ENCODE results near the gene POMGNT2. TPM values are rescaled to one million over a fixed set of nuclear protein-coding genes. Genes with fewer than 3 reads are reported as not detected.

The POMGNT2 gene
- total and polyA plus RNA-seq, 2 experiments from 2014 or later: 10.7 to 26.1 TPM

GRCh38 chr3:43043071-43043766 is 62.7 kb downstream of the POMGNT2 start:
- H2AFZ ChIP-seq: no peak overlapping the region
- ATAC-seq (no peak), DNase-seq (ENCODE audit: low spot score) (no peak)
- H3K27me3 Mint-ChIP-seq (ENCODE audit: insufficient read depth, low read depth, poor library complexity): peaks cover 3% of the 10 kb centered on the region
- no peaks in the 10 kb centered on the region for H3F3A ChIP-seq (replicated peaks; ENCODE audit: low read depth)
- peaks cover 51% of the 10 kb centered on the region for H3K9me3 Mint-ChIP-seq
- no peak overlapping the region for H3K27ac Mint-ChIP-seq
- no peak overlapping the region for H3K4me3 ChIP-seq
- H3K79me2 ChIP-seq (replicated peaks; ENCODE audit: insufficient read depth): no peaks in the 10 kb centered on the region
- peaks cover 12% of the 10 kb centered on the region; the same call in 1 of the 2 replicates for H3K9me2 ChIP-seq (ENCODE audit: insufficient read depth)
- TF ChIP-seq EZH2 (IDR thresholded peaks at IDR 0.05; ENCODE audit: low read depth, unreplicated experiment) (no peak), JUNB (IDR thresholded peaks at IDR 0.05; ENCODE audit: unreplicated experiment) (no peak), POLR2AphosphoS5 (IDR thresholded peaks at IDR 0.05; ENCODE audit: low read depth) (no peak), REST (IDR thresholded peaks at IDR 0.05; ENCODE audit: unreplicated experiment) (no peak), NANOG (IDR thresholded peaks at IDR 0.05; ENCODE audit: borderline replicate concordance) (no peak), CREB1 (CRISPR knock-in tag; IDR thresholded peaks at IDR 0.05; ENCODE audit: low read depth) (no peak), STAT1 (IDR thresholded peaks at IDR 0.05; ENCODE audit: unreplicated experiment) (no peak), ZNF114 (CRISPR knock-in tag; IDR thresholded peaks at IDR 0.05) (no peak), ZNF462 (CRISPR knock-in tag; IDR thresholded peaks at IDR 0.05) (no peak), EZH2phosphoT487 (IDR thresholded peaks at IDR 0.05; ENCODE audit: unreplicated experiment) (no peak), ZNF331 (CRISPR knock-in tag; IDR thresholded peaks at IDR 0.05; ENCODE audit: low read depth) (no peak), ETS1 (IDR thresholded peaks at IDR 0.05) (no peak), CTCF (conservative IDR thresholded peaks at IDR 0.05; ENCODE audit: low read depth in 2 of 2) (no peak)
- H3K4me3 Mint-ChIP-seq: no peak overlapping the region
- no peaks in the 10 kb centered on the region for H4K20me1 ChIP-seq (replicated peaks; ENCODE audit: insufficient read depth)
- peaks cover 11% of the 10 kb centered on the region for H3K36me3 ChIP-seq (ENCODE audit: insufficient read depth)
- no peaks in the 10 kb centered on the region for H3K4me1 ChIP-seq (ENCODE audit: insufficient read depth)
- H3K36me3 Mint-ChIP-seq (ENCODE audit: low read depth): peaks cover 54% of the 10 kb centered on the region
- H3K27me3 ChIP-seq (ENCODE audit: insufficient read depth): no peaks in the 10 kb centered on the region
- H3K27ac ChIP-seq (ENCODE audit: low read depth): no peak overlapping the region
- H3K4me2 ChIP-seq: no peak overlapping the region
- H3K4me1 Mint-ChIP-seq: no peaks in the 10 kb centered on the region
